T-cell (primary cell): ENCODE measurements around the gene CACNA2D1. TPM values are rescaled to one million over a fixed set of nuclear protein-coding genes. Genes with fewer than 3 reads are reported as not detected.

Source experiments
- ATAC-seq, 4 experiments: fragments of 200-7000 bp in 3 of 4; fragments of 150-1000 bp in 1 of 4; cut with Tn5 transposase; replicated peaks in 1 of 4; 1 replicate in 3 of 4; 2 replicates in 1 of 4; pipeline ENCODE4 v1.10.0; 2021; ENCODE audit warnings: moderate library complexity in 3 of 4, mild to moderate bottlenecking in 2 of 4, moderate number of reproducible peaks in 1 of 4
- CTCF ChIA-PET, 2 donors: fragments of 300-600 bp; sonication (Branson Sonifier 250); formaldehyde crosslinking; loops; one replicate each; lab custom pipeline; 2022; ENCODE audit warnings: antibody characterized with exemption in 2 of 2; lab: Charles Lee
- POLR2A ChIA-PET, 2 donors: fragments of 300-600 bp; sonication (Branson Sonifier 250); formaldehyde crosslinking; loops; one replicate each; lab custom pipeline; 2022; ENCODE audit warnings: antibody characterized with exemption in 2 of 2; lab: Charles Lee
- DNase-seq, 35 experiments: peaks; one replicate each; pipeline versions ENCODE4 v3.0.0 to v3.0.0-alpha.2; 2013 to 2023
- H3K27ac ChIP-seq: one replicate; pipeline ENCODE4 v1.5.1; 2013; ENCODE audit warnings: low read length
- H3K27me3 ChIP-seq, 2 experiments: replicated peaks in 1 of 2; 1 replicate in 1 of 2; 2 replicates in 1 of 2; pipeline versions ENCODE4 v1.6.1 to v1.7.0; 2013; ENCODE audit warnings: low read length in 1 of 2, mixed read lengths in 1 of 2; ENCODE audit not compliant: control insufficient read depth in 2 of 2, insufficient read depth in 2 of 2; ENCODE audit errors: extremely low read depth in 1 of 2
- H3K36me3 ChIP-seq, 2 donors: 1 replicate in 1 of 2; 2 replicates in 1 of 2; pipeline versions ENCODE4 v1.6.1 to v1.7.0; 2013; ENCODE audit warnings: low read length in 1 of 2; ENCODE audit not compliant: control insufficient read depth in 2 of 2, insufficient read depth in 1 of 2; ENCODE audit errors: extremely low read depth in 1 of 2
- H3K4me1 ChIP-seq, 2 experiments: 1 replicate in 1 of 2; 2 replicates in 1 of 2; pipeline versions ENCODE4 v1.6.1 to v1.7.0; 2013; ENCODE audit warnings: low read length in 2 of 2, mixed read lengths in 1 of 2; ENCODE audit not compliant: insufficient read depth in 2 of 2, control insufficient read depth in 1 of 2; ENCODE audit errors: extremely low read depth in 1 of 2
- H3K4me3 ChIP-seq, 2 donors: 1 replicate in 1 of 2; 2 replicates in 1 of 2; pipeline versions ENCODE4 v1.5.1 to v1.7.0; 2013; ENCODE audit warnings: mild to moderate bottlenecking in 2 of 2, low read length in 1 of 2, moderate library complexity in 1 of 2; ENCODE audit not compliant: control insufficient read depth in 1 of 2; ENCODE audit errors: extremely low read depth in 1 of 2
- H3K9me3 ChIP-seq: 2 replicates; pipeline ENCODE4 v1.7.0; 2013
- H3K27ac Mint-ChIP-seq, 2 donors: one replicate each; pipeline ENCODE4 v1.8.0; 2020 to 2021; ENCODE audit warnings: mild to moderate bottlenecking in 2 of 2, mixed read lengths in 2 of 2
- H3K27me3 Mint-ChIP-seq, 2 donors: one replicate each; pipeline ENCODE4 v1.8.0; 2021 to 2022; ENCODE audit warnings: mixed read lengths in 2 of 2
- H3K36me3 Mint-ChIP-seq: one replicate; pipeline ENCODE4 v1.8.0; 2021; ENCODE audit warnings: mixed read lengths
- H3K4me1 Mint-ChIP-seq, 3 donors: one replicate each; pipeline ENCODE4 v1.8.0; 2020 to 2022; ENCODE audit warnings: mixed read lengths in 3 of 3, mild to moderate bottlenecking in 1 of 3
- H3K4me3 Mint-ChIP-seq, 3 donors: one replicate each; pipeline ENCODE4 v1.8.0; 2020 to 2022; ENCODE audit warnings: mild to moderate bottlenecking in 3 of 3, mixed read lengths in 3 of 3, moderate library complexity in 3 of 3
- H3K9me3 Mint-ChIP-seq, 3 donors: one replicate each; pipeline ENCODE4 v1.8.0; 2020 to 2022; ENCODE audit warnings: mixed read lengths in 3 of 3
- WGBS: methylation state at CpG from one replicate; pipeline ENCODE4 v1.1.5; 2013; ENCODE audit warnings: missing lambda C conversion rate; ENCODE audit not compliant: insufficient coverage; 5-methylcytosine and 5-hydroxymethylcytosine counted together
- total RNA-seq, 35 experiments: library from RNA in 6 of 35; stranded (reverse) in 6 of 35; fragments of 120-200 nt in 1 of 35; gene quantifications; one replicate each; pipeline versions ENCODE4 v1.2.1 to v1.2.4 and lab custom pipeline; 2013 to 2026

CACNA2D1 gene
- total RNA-seq, 5 donors from 2014 or later (not counting 1 experiment from before 2014, with no cell fraction given) = 0.03 to 0.43 (median 0.35) TPM; not detected in 2

- no CpG with 5 or more reads among the region's 4 CpGs for WGBS
- no peaks in the 10 kb centered on the region for H3K4me1 Mint-ChIP-seq
- ATAC-seq (no peak), DNase-seq (no peak)
- H3K27me3 Mint-ChIP-seq = no peaks in the 10 kb centered on the region
- no peaks in the 10 kb centered on the region for H3K27me3 ChIP-seq
- H3K36me3 Mint-ChIP-seq = no peaks in the 10 kb centered on the region
- H3K9me3 ChIP-seq = no peaks in the 10 kb centered on the region
- ChIA-PET POLR2A (no interaction called here), CTCF (no interaction called here)
- H3K4me3 Mint-ChIP-seq = no peak overlapping the region
- H3K9me3 Mint-ChIP-seq = peaks cover 1 to 7% (median 3%) of the 10 kb centered on the region in 3 donors
- no peaks in the 10 kb centered on the region for H3K36me3 ChIP-seq
- no peak overlapping the region for H3K27ac Mint-ChIP-seq
- no peak overlapping the region for H3K27ac ChIP-seq
- H3K4me1 ChIP-seq = no peaks in the 10 kb centered on the region
- no peak overlapping the region for H3K4me3 ChIP-seq
Observed at GRCh38 chr7:82166260-82167015, 277.1 kb downstream of the CACNA2D1 start.

GRCh38 chr7:82164813-82165212 is 278.8 kb downstream of the CACNA2D1 start:
- CTCF ChIA-PET = no interaction called here
- Mint-ChIP-seq H3K36me3 (no peaks in the 10 kb centered on the region), H3K27me3 (no peaks in the 10 kb centered on the region), H3K27ac (no peak overlapping the region), H3K4me1 (no peaks in the 10 kb centered on the region), H3K9me3 (peaks cover 0 to 11% (median 1%) of the 10 kb centered on the region in 3 donors), H3K4me3 (no peak overlapping the region)
- no peaks in the 10 kb centered on the region for H3K36me3 ChIP-seq
- no peaks in the 10 kb centered on the region for H3K9me3 ChIP-seq
- ATAC-seq (no peak), DNase-seq (no peak)
- H3K27ac ChIP-seq = no peak overlapping the region
- 73% methylated on average over 2 of the region's 3 CpGs for WGBS
- no peak overlapping the region for H3K4me3 ChIP-seq
- POLR2A ChIA-PET = no interaction called here
- no peaks in the 10 kb centered on the region for H3K27me3 ChIP-seq
- H3K4me1 ChIP-seq = no peaks in the 10 kb centered on the region

GRCh38 chr7:82164410-82164809 is 279.2 kb downstream of the CACNA2D1 start:
- no peaks in the 10 kb centered on the region for H3K4me1 ChIP-seq

GRCh38 chr7:82163586-82163985 is 280.0 kb downstream of the CACNA2D1 start:
- Histone ChIP-seq H3K27ac (no peak overlapping the region), H3K4me1 (no peaks in the 10 kb centered on the region), H3K36me3 (no peaks in the 10 kb centered on the region), H3K27me3 (no peaks in the 10 kb centered on the region), H3K4me3 (no peak overlapping the region), H3K9me3 (no peaks in the 10 kb centered on the region)
- DNase-seq (no peak), ATAC-seq (no peak)
- ChIA-PET CTCF (no interaction called here), POLR2A (no interaction called here)
- Mint-ChIP-seq H3K9me3 (peaks cover 0 to 11% (median 5%) of the 10 kb centered on the region in 3 donors), H3K27ac (no peak overlapping the region), H3K27me3 (no peaks in the 10 kb centered on the region), H3K36me3 (no peaks in the 10 kb centered on the region), H3K4me3 (no peak overlapping the region), H3K4me1 (no peaks in the 10 kb centered on the region)
- WGBS = no CpG with 5 or more reads among the region's 1 CpG

More at GRCh38 chr7:82164410-82164809, 279.2 kb downstream of the CACNA2D1 start:
- no peaks in the 10 kb centered on the region for H3K9me3 ChIP-seq
- H3K4me3 Mint-ChIP-seq = no peak overlapping the region
- no peak overlapping the region for H3K27ac ChIP-seq
- H3K4me3 ChIP-seq = no peak overlapping the region
- H3K27ac Mint-ChIP-seq = no peak overlapping the region
- no peaks in the 10 kb centered on the region for H3K36me3 ChIP-seq
- H3K4me1 Mint-ChIP-seq = no peaks in the 10 kb centered on the region
- H3K36me3 Mint-ChIP-seq = no peaks in the 10 kb centered on the region
- peaks cover 0 to 11% (median 2%) of the 10 kb centered on the region in 3 donors for H3K9me3 Mint-ChIP-seq
- no peaks in the 10 kb centered on the region for H3K27me3 ChIP-seq
- no peaks in the 10 kb centered on the region for H3K27me3 Mint-ChIP-seq
- CTCF ChIA-PET = no interaction called here
- ATAC-seq = no peak
- no peak for DNase-seq
- no CpG with 5 or more reads among the region's 1 CpG for WGBS
- POLR2A ChIA-PET = no interaction called here

GRCh38 chr7:82162289-82162688 is 281.3 kb downstream of the CACNA2D1 start:
- H3K4me1 Mint-ChIP-seq = no peaks in the 10 kb centered on the region

GRCh38 chr7:82158327-82158726 is 285.2 kb downstream of the CACNA2D1 start:
- Mint-ChIP-seq H3K9me3 (peaks cover 2 to 11% (median 5%) of the 10 kb centered on the region in 3 donors), H3K27ac (no peak overlapping the region)
- no peak for DNase-seq

More at GRCh38 chr7:82162289-82162688, 281.3 kb downstream of the CACNA2D1 start:
- Mint-ChIP-seq H3K27me3 (no peaks in the 10 kb centered on the region), H3K9me3 (peaks cover 0 to 11% (median 5%) of the 10 kb centered on the region in 3 donors), H3K27ac (no peak overlapping the region), H3K36me3 (no peaks in the 10 kb centered on the region), H3K4me3 (no peak overlapping the region)
- H3K27me3 ChIP-seq = no peaks in the 10 kb centered on the region
- no peaks in the 10 kb centered on the region for H3K4me1 ChIP-seq
- DNase-seq (no peak), ATAC-seq (no peak)
- POLR2A ChIA-PET = no interaction called here
- H3K9me3 ChIP-seq = no peaks in the 10 kb centered on the region
- H3K36me3 ChIP-seq = no peaks in the 10 kb centered on the region
- WGBS = no CpG with 5 or more reads among the region's 2 CpGs
- H3K4me3 ChIP-seq = no peak overlapping the region
- CTCF ChIA-PET = no interaction called here
- H3K27ac ChIP-seq = no peak overlapping the region

More at GRCh38 chr7:82158327-82158726, 285.2 kb downstream of the CACNA2D1 start:
- Mint-ChIP-seq H3K4me1 (no peaks in the 10 kb centered on the region), H3K27me3 (no peaks in the 10 kb centered on the region), H3K4me3 (no peak overlapping the region), H3K36me3 (no peaks in the 10 kb centered on the region)
- ChIA-PET CTCF (no interaction called here), POLR2A (no interaction called here)
- H3K4me3 ChIP-seq = no peak overlapping the region
- no peaks in the 10 kb centered on the region for H3K27me3 ChIP-seq
- no peaks in the 10 kb centered on the region for H3K36me3 ChIP-seq
- no peak for ATAC-seq
- no peaks in the 10 kb centered on the region for H3K4me1 ChIP-seq
- no peak overlapping the region for H3K27ac ChIP-seq
- H3K9me3 ChIP-seq = no peaks in the 10 kb centered on the region
